ENCODE results near the gene RBM43.

The RBM43 gene

GRCh38 chr2:151265991-151266390, 4.3 kb upstream of the RBM43 start:
- Histone ChIP-seq H3K9me3 (ENCODE audit: control insufficient read depth, insufficient read depth, low read depth, low read length) (no peaks in the 10 kb centered on the region), H3K27ac (ENCODE audit: extremely low read depth, low read depth, low read length) (no peak overlapping the region), H3K36me3 (ENCODE audit: control insufficient read depth in 2 of 2, insufficient read depth in 1 of 2, low read length in 2 of 2) (no peaks in the 10 kb centered on the region), H3K4me1 (ENCODE audit: control insufficient read depth, insufficient read depth, low read length) (no peaks in the 10 kb centered on the region), H3K4me3 (ENCODE audit: low read depth, low read length) (no peak overlapping the region)
- ChIA-PET CTCF (no interaction called here), POLR2A (no interaction called here)
- TF ChIP-seq ZNF223 (tag by site-specific recombination; IDR thresholded peaks at IDR 0.05) (no peak), ZNF777 (tag by site-specific recombination; IDR thresholded peaks at IDR 0.05; ENCODE audit: borderline replicate concordance) (no peak), ZNF561 (tag by site-specific recombination; IDR thresholded peaks at IDR 0.05; ENCODE audit: borderline replicate concordance) (no peak), SP7 (tag by site-specific recombination; IDR thresholded peaks at IDR 0.05) (no peak), AEBP2 (tag by site-specific recombination; IDR thresholded peaks at IDR 0.05; ENCODE audit: borderline replicate concordance) (no peak), ZBTB21 (tag by site-specific recombination; IDR thresholded peaks at IDR 0.05) (no peak), ZNF837 (tag by site-specific recombination; IDR thresholded peaks at IDR 0.05) (no peak), IKZF3 (tag by site-specific recombination; IDR thresholded peaks at IDR 0.05) (no peak), ZNF423 (tag by site-specific recombination; IDR thresholded peaks at IDR 0.05) (no peak), BCL6B (tag by site-specific recombination; IDR thresholded peaks at IDR 0.05) (no peak)

- Histone ChIP-seq H3K9me3 (ENCODE audit: control insufficient read depth, insufficient read depth, low read depth, low read length) (no peaks in the 10 kb centered on the region), H3K36me3 (ENCODE audit: control insufficient read depth in 2 of 2, insufficient read depth in 1 of 2, low read length in 2 of 2) (no peaks in the 10 kb centered on the region), H3K4me3 (ENCODE audit: low read depth, low read length) (no peak overlapping the region), H3K4me1 (ENCODE audit: control insufficient read depth, insufficient read depth, low read length) (no peaks in the 10 kb centered on the region), H3K27ac (ENCODE audit: extremely low read depth, low read depth, low read length) (no peak overlapping the region)
- ChIA-PET CTCF (interaction anchor here (1.0 to 1.1 kb wide), 2 partner anchors 25 to 26 kb away, joined by 3 to 5 read pairs; no protein-coding TSS in a partner anchor), POLR2A (no interaction called here)
- no peak for TF ChIP-seq ZNF324 (tag by site-specific recombination; IDR thresholded peaks at IDR 0.05)
- TF ChIP-seq ZBTB48 (tag by site-specific recombination; IDR thresholded peaks at IDR 0.05) = no peak
- no peak for TF ChIP-seq ZNF174 (tag by site-specific recombination; IDR thresholded peaks at IDR 0.05)
- no peak for TF ChIP-seq ZXDB (tag by site-specific recombination; IDR thresholded peaks at IDR 0.05)
- no peak for TF ChIP-seq SP3 (tag by site-specific recombination; IDR thresholded peaks at IDR 0.05)
- TF ChIP-seq ZNF658 (tag by site-specific recombination; IDR thresholded peaks at IDR 0.05) = no peak
- no peak for TF ChIP-seq ZNF18 (tag by site-specific recombination; IDR thresholded peaks at IDR 0.05)
- no peak for TF ChIP-seq ZNF121 (tag by site-specific recombination; IDR thresholded peaks at IDR 0.05)
- no peak for TF ChIP-seq RBAK (tag by site-specific recombination; IDR thresholded peaks at IDR 0.05)
- no peak for TF ChIP-seq BCL11A (tag by site-specific recombination; IDR thresholded peaks at IDR 0.05; ENCODE audit: low read depth)
- TF ChIP-seq ZNF623 (tag by site-specific recombination; IDR thresholded peaks at IDR 0.05) = no peak
- TF ChIP-seq HOXD13 (CRISPR knock-in tag; IDR thresholded peaks at IDR 0.05; ENCODE audit: borderline replicate concordance) = no peak
- TF ChIP-seq ZBTB8A (tag by site-specific recombination; IDR thresholded peaks at IDR 0.05) = no peak
- no peak for TF ChIP-seq ZNF701 (tag by site-specific recombination; IDR thresholded peaks at IDR 0.05)
- TF ChIP-seq ZNF514 (tag by site-specific recombination; IDR thresholded peaks at IDR 0.05) = no peak
- no peak for TF ChIP-seq ZBTB20 (tag by site-specific recombination; IDR thresholded peaks at IDR 0.05)
- TF ChIP-seq ZEB2 (tag by site-specific recombination; IDR thresholded peaks at IDR 0.05) = no peak
- TF ChIP-seq ZNF843 (tag by site-specific recombination; IDR thresholded peaks at IDR 0.05) = no peak
Observed at GRCh38 chr2:151264157-151264825, 2.6 kb upstream of the RBM43 start.

Data from HEK293 (cell line).